TTC549 (cell line): Measurements from ENCODE around the gene EML4.
"Not testable (repeated sequence)": the region's sequence is repeated elsewhere in the genome, so short reads cannot be mapped to it uniquely, and the experiment has no call there.

Experiments
- FAIRE-seq: peaks from 2 replicates; lab custom pipeline; 2012; peaks lifted over from hg19 to GRCh38; lab: Jason Lieb, UNC

EML4 gene

GRCh38 chr2:42169100-42169873 lies at the start of gene EML4:
Gene EML4 (plus strand): TSS chr2:42169353. CDS start chr2:42169612, 259 bp downstream.
- no peak for FAIRE-seq

- FAIRE-seq: no peak
Observed at GRCh38 chr2:42123426-42123825, 45.7 kb upstream of the EML4 start.

- no peak for FAIRE-seq
Observed at GRCh38 chr2:42124011-42124785, 45.0 kb upstream of the EML4 start.

GRCh38 chr2:42125841-42126594 lies 43.1 kb upstream of the EML4 start:
- no peak for FAIRE-seq

- not testable (repeated sequence) for FAIRE-seq
Observed at GRCh38 chr2:42126873-42127272, 42.3 kb upstream of the EML4 start.

GRCh38 chr2:42127425-42128424 lies 41.4 kb upstream of the EML4 start:
- FAIRE-seq: peak; percentile 67

GRCh38 chr2:42128721-42129486 lies 40.2 kb upstream of the EML4 start:
- FAIRE-seq: peak; percentile 79

GRCh38 chr2:42129487-42129852 lies 39.7 kb upstream of the EML4 start:
- FAIRE-seq: no peak

- no peak for FAIRE-seq
Observed at GRCh38 chr2:42129947-42130346, 39.2 kb upstream of the EML4 start.

- not testable (repeated sequence) for FAIRE-seq
Observed at GRCh38 chr2:42130858-42131257, 38.3 kb upstream of the EML4 start.

- FAIRE-seq: peak; percentile 87
Observed at GRCh38 chr2:42132191-42132965, 36.8 kb upstream of the EML4 start.

GRCh38 chr2:42132966-42133641 lies 36.0 kb upstream of the EML4 start:
- peak; percentile 86 for FAIRE-seq

GRCh38 chr2:42133771-42134195 lies 35.4 kb upstream of the EML4 start:
- FAIRE-seq: no peak

GRCh38 chr2:42134401-42134932 lies 34.7 kb upstream of the EML4 start:
- not testable (repeated sequence) for FAIRE-seq

GRCh38 chr2:42135381-42136312 lies 33.5 kb upstream of the EML4 start:
- FAIRE-seq: no peak

GRCh38 chr2:42136782-42137124 lies 32.4 kb upstream of the EML4 start:
- FAIRE-seq: no peak

GRCh38 chr2:42137125-42137841 lies 31.9 kb upstream of the EML4 start:
- FAIRE-seq: no peak
